GM23338 (cell line): ENCODE measurements around the gene DPYSL5. TPM values are rescaled to one million over a fixed set of nuclear protein-coding genes. Genes with fewer than 3 reads are reported as not detected.

Source experiments
- ATAC-seq: fragments of 200-7000 bp; cut with Tn5 transposase; 3 replicates; pipeline ENCODE4 v1.9.1; 2020
- DNase-seq: peaks from one replicate; pipeline ENCODE4 v3.0.0-alpha.2; 2015; ENCODE audit warnings: low spot score
- H2AFZ ChIP-seq: fragments of 200-600 bp; sonication (generic); 2 replicates; pipeline ENCODE4 v1.8.0; 2016; ENCODE audit warnings: antibody characterized with exemption, mild to moderate bottlenecking, moderate library complexity
- H3F3A ChIP-seq: fragments of 200-600 bp; sonication (generic); replicated peaks from 2 replicates; pipeline ENCODE4 v1.8.0; 2017; ENCODE audit warnings: antibody characterized with exemption, mixed run types, low read depth
- H3K27ac ChIP-seq: fragments of 200-600 bp; sonication (generic); 2 replicates; pipeline ENCODE4 v1.6.1; 2016; ENCODE audit warnings: low read depth
- H3K27me3 ChIP-seq: fragments of 200-600 bp; sonication (generic); 2 replicates; pipeline ENCODE4 v1.8.0; 2016; ENCODE audit warnings: mild to moderate bottlenecking, mixed run types, moderate library complexity; ENCODE audit not compliant: insufficient read depth
- H3K36me3 ChIP-seq: fragments of 200-600 bp; sonication (generic); 2 replicates; pipeline ENCODE4 v1.8.0; 2016; ENCODE audit warnings: mild to moderate bottlenecking; ENCODE audit not compliant: insufficient read depth
- H3K4me1 ChIP-seq: fragments of 200-600 bp; sonication (generic); 2 replicates; pipeline ENCODE4 v1.8.0; 2016; ENCODE audit warnings: mild to moderate bottlenecking, moderate library complexity; ENCODE audit not compliant: insufficient read depth
- H3K4me2 ChIP-seq: fragments of 200-600 bp; sonication (generic); 2 replicates; pipeline ENCODE4 v1.7.1; 2017; ENCODE audit warnings: mixed run types
- H3K4me3 ChIP-seq: fragments of 200-600 bp; sonication (generic); 2 replicates; pipeline ENCODE4 v1.6.1; 2016; ENCODE audit warnings: mixed run types
- H3K79me2 ChIP-seq: fragments of 200-600 bp; sonication (generic); replicated peaks from 2 replicates; pipeline ENCODE4 v1.8.0; 2017; ENCODE audit warnings: mild to moderate bottlenecking; ENCODE audit not compliant: insufficient read depth
- H3K9me2 ChIP-seq: fragments of 200-600 bp; sonication (generic); 2 replicates; pipeline ENCODE4 v1.8.0; 2017; ENCODE audit not compliant: insufficient read depth
- H4K20me1 ChIP-seq: fragments of 200-600 bp; sonication (generic); replicated peaks from 2 replicates; pipeline ENCODE4 v1.8.0; 2017; ENCODE audit warnings: mild to moderate bottlenecking; ENCODE audit not compliant: insufficient read depth
- H3K27ac Mint-ChIP-seq: 2 replicates; pipeline ENCODE4 v1.8.0; 2020; ENCODE audit warnings: inconsistent platforms, mild to moderate bottlenecking, moderate library complexity, mixed read lengths
- H3K27me3 Mint-ChIP-seq: 3 replicates; pipeline ENCODE4 v1.8.0; 2022; ENCODE audit warnings: low read depth, mild to moderate bottlenecking, moderate library complexity, mixed read lengths, inconsistent platforms; ENCODE audit not compliant: insufficient read depth, poor library complexity
- H3K36me3 Mint-ChIP-seq: 3 replicates; pipeline ENCODE4 v1.8.0; 2021; ENCODE audit warnings: low read depth, mild to moderate bottlenecking, inconsistent platforms, moderate library complexity, mixed read lengths
- H3K4me1 Mint-ChIP-seq: 3 replicates; pipeline ENCODE4 v1.8.0; 2020; ENCODE audit warnings: mild to moderate bottlenecking, inconsistent platforms, mixed read lengths
- H3K4me3 Mint-ChIP-seq: 3 replicates; pipeline ENCODE4 v1.8.0; 2021; ENCODE audit warnings: moderate library complexity, mild to moderate bottlenecking, inconsistent platforms, mixed read lengths
- H3K9me3 Mint-ChIP-seq: 3 replicates; pipeline ENCODE4 v1.8.0; 2020; ENCODE audit warnings: moderate library complexity, mild to moderate bottlenecking, inconsistent platforms, mixed read lengths
- ETS1 ChIP-seq: IDR thresholded peaks from 2 replicates; pipeline ENCODE4 v1.6.1; 2016; ENCODE audit warnings: antibody characterized with exemption
- EZH2 ChIP-seq: fragments of 200-600 bp; sonication (generic); IDR thresholded peaks from one replicate; pipeline ENCODE4 v1.8.0; 2017; ENCODE audit warnings: antibody characterized with exemption, mild to moderate bottlenecking, low read depth; ENCODE audit not compliant: unreplicated experiment
- EZH2phosphoT487 ChIP-seq: fragments of 200-600 bp; sonication (generic); IDR thresholded peaks from one replicate; pipeline ENCODE4 v1.8.1; 2018; ENCODE audit warnings: antibody characterized with exemption; ENCODE audit not compliant: unreplicated experiment
- JUNB ChIP-seq: IDR thresholded peaks from one replicate; pipeline ENCODE4 v1.6.1; 2016; ENCODE audit warnings: antibody characterized with exemption; ENCODE audit not compliant: unreplicated experiment
- NANOG ChIP-seq: IDR thresholded peaks from 2 replicates; pipeline ENCODE4 v1.6.1; 2016; ENCODE audit warnings: antibody characterized with exemption, borderline replicate concordance
- POLR2AphosphoS5 ChIP-seq: IDR thresholded peaks from 2 replicates; pipeline ENCODE4 v1.6.1; 2016; ENCODE audit warnings: antibody characterized with exemption, low read depth
- STAT1 ChIP-seq: IDR thresholded peaks from one replicate; pipeline ENCODE4 v1.6.1; 2016; ENCODE audit warnings: antibody characterized with exemption; ENCODE audit not compliant: unreplicated experiment
- ZNF114 ChIP-seq: fragments of 250-450 bp; sonication (Bioruptor Pico); IDR thresholded peaks from 2 replicates; pipeline ENCODE4 v1.5.0; 2020; ENCODE audit warnings: mild to moderate bottlenecking, moderate library complexity
- ZNF331 ChIP-seq: fragments of 250-450 bp; sonication (Bioruptor Pico); IDR thresholded peaks from 2 replicates; pipeline ENCODE4 v1.5.0; 2020; ENCODE audit warnings: low read depth, mild to moderate bottlenecking, moderate library complexity
- polyA plus RNA-seq: library from polyadenylated mRNA; unstranded; fragments of >200 nt; fragmentation: Nextera tagmentation; extraction: Ambion mirVana; gene quantifications from 2 replicates; pipeline ENCODE4 v1.2.1, GENCODE V29; 2016
- total RNA-seq: library from RNA; depleted of rRNA; stranded (reverse); fragments of >200 nt; shearing (Covaris generic); gene quantifications from 2 replicates; pipeline ENCODE4 v1.2.3, GENCODE V29; 2014
- TF ChIP-seq, protein P1 (sequence below): IDR thresholded peaks from one replicate; pipeline ENCODE4 v1.6.1; 2018; ENCODE audit warnings: antibody characterized with exemption; ENCODE audit not compliant: unreplicated experiment
- TF ChIP-seq, protein P2 (sequence below), 2 experiments: fragments of 200-600 bp in 1 of 2; sonication (generic) in 1 of 2; conservative IDR thresholded peaks; 2 replicates each; pipeline versions ENCODE4 v1.5.1 to v1.6.1; 2016 to 2017; ENCODE audit warnings: antibody characterized with exemption in 2 of 2, low read depth in 2 of 2, mild to moderate bottlenecking in 2 of 2, moderate library complexity in 1 of 2

DPYSL5 gene
- total and polyA plus RNA-seq, 2 experiments from 2014 or later: 3.1 to 8.1 TPM

DNA sequence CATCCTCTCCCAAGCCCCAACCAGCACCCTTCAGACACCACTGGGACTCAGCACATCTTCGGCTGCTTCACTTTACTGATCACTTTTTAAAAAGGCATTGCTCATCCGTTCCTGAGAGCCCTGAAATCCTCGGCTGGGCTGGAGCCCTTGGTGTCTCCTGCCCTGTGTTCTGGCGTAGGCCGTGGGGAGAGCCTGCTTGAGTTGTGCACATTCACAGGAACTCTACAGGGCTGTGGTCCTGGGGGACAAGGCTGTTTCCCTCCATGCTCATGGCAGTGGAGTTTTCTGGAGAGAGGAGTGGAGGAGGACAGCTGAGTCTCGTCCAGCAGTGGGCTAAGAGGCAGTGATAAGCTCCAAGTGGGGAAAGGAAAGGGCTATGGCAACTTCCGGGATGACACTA, 46.1 kb upstream of the DPYSL5 start (continued):
- TF ChIP-seq, protein P1, sequence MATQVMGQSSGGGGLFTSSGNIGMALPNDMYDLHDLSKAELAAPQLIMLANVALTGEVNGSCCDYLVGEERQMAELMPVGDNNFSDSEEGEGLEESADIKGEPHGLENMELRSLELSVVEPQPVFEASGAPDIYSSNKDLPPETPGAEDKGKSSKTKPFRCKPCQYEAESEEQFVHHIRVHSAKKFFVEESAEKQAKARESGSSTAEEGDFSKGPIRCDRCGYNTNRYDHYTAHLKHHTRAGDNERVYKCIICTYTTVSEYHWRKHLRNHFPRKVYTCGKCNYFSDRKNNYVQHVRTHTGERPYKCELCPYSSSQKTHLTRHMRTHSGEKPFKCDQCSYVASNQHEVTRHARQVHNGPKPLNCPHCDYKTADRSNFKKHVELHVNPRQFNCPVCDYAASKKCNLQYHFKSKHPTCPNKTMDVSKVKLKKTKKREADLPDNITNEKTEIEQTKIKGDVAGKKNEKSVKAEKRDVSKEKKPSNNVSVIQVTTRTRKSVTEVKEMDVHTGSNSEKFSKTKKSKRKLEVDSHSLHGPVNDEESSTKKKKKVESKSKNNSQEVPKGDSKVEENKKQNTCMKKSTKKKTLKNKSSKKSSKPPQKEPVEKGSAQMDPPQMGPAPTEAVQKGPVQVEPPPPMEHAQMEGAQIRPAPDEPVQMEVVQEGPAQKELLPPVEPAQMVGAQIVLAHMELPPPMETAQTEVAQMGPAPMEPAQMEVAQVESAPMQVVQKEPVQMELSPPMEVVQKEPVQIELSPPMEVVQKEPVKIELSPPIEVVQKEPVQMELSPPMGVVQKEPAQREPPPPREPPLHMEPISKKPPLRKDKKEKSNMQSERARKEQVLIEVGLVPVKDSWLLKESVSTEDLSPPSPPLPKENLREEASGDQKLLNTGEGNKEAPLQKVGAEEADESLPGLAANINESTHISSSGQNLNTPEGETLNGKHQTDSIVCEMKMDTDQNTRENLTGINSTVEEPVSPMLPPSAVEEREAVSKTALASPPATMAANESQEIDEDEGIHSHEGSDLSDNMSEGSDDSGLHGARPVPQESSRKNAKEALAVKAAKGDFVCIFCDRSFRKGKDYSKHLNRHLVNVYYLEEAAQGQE: no peak
- TF ChIP-seq ZNF114 (no peak), EZH2phosphoT487 (no peak), ETS1 (no peak), POLR2AphosphoS5 (no peak)
- TF ChIP-seq, protein P2, sequence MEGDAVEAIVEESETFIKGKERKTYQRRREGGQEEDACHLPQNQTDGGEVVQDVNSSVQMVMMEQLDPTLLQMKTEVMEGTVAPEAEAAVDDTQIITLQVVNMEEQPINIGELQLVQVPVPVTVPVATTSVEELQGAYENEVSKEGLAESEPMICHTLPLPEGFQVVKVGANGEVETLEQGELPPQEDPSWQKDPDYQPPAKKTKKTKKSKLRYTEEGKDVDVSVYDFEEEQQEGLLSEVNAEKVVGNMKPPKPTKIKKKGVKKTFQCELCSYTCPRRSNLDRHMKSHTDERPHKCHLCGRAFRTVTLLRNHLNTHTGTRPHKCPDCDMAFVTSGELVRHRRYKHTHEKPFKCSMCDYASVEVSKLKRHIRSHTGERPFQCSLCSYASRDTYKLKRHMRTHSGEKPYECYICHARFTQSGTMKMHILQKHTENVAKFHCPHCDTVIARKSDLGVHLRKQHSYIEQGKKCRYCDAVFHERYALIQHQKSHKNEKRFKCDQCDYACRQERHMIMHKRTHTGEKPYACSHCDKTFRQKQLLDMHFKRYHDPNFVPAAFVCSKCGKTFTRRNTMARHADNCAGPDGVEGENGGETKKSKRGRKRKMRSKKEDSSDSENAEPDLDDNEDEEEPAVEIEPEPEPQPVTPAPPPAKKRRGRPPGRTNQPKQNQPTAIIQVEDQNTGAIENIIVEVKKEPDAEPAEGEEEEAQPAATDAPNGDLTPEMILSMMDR (conservative IDR thresholded peaks at IDR 0.05; ENCODE audit: low read depth in 2 of 2): no peak

- H4K20me1 ChIP-seq: no peaks in the 10 kb centered on the region
- no peaks in the 10 kb centered on the region for H3K4me1 ChIP-seq
- no peaks in the 10 kb centered on the region for H3K27me3 ChIP-seq
- H3K9me3 Mint-ChIP-seq: no peaks in the 10 kb centered on the region
- H3K27ac ChIP-seq: no peak overlapping the region
- H3K4me2 ChIP-seq: no peak overlapping the region
- H3F3A ChIP-seq: no peaks in the 10 kb centered on the region
- H3K27ac Mint-ChIP-seq: no peak overlapping the region
- DNase-seq (no peak), ATAC-seq (no peak)
- no peaks in the 10 kb centered on the region for H3K36me3 ChIP-seq
- H3K4me3 Mint-ChIP-seq: no peak overlapping the region
- peaks cover 3% of the 10 kb centered on the region; the same call in 1 of the 2 replicates for H3K9me2 ChIP-seq
- H3K79me2 ChIP-seq: no peaks in the 10 kb centered on the region
- H2AFZ ChIP-seq: no peak overlapping the region
- H3K36me3 Mint-ChIP-seq: no peaks in the 10 kb centered on the region
- no peaks in the 10 kb centered on the region for H3K4me1 Mint-ChIP-seq
- H3K4me3 ChIP-seq: no peak overlapping the region
- no peaks in the 10 kb centered on the region for H3K27me3 Mint-ChIP-seq
- TF ChIP-seq, protein P1: no peak
- TF ChIP-seq ZNF331 (no peak), EZH2 (no peak), JUNB (no peak), STAT1 (no peak), EZH2phosphoT487 (no peak), NANOG (no peak), POLR2AphosphoS5 (no peak)
Measured at GRCh38 chr2:26805241-26805676, 42.7 kb upstream of the DPYSL5 start.
